Measurements from ENCODE around the gene FNDC1.

FNDC1 gene

GRCh38 chr6:159303159-159303558, 134.0 kb downstream of the FNDC1 start:
- in situ Hi-C loops (cut with HindIII; ENCODE audit: low sequenced_read_pairs): no loop called here

- in situ Hi-C loops (cut with HindIII; ENCODE audit: low sequenced_read_pairs): no loop called here
Measured at GRCh38 chr6:159303784-159304183, 134.6 kb downstream of the FNDC1 start.

- in situ Hi-C loops (cut with HindIII; ENCODE audit: low sequenced_read_pairs): no loop called here
Measured at GRCh38 chr6:159304641-159305040, 135.4 kb downstream of the FNDC1 start.

DNA sequence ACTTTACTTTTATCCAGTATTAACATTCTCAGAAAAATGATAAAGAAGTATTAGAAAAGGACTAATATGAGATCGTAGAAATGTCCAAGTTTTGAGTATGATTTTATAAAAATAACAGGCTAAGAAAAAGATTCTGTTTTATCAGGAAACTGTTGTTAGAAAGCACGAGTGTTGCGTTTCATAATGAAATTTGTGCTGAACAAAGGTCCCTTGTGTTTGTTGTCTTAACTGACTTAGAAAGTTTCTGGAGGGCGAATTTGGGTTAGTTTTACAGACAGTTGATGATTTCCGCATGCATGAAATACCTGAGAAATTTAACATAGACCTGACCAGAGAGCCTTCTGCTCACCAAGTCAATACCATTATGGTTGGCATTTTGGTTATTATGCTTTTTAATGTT, 136.0 kb downstream of the FNDC1 start:
- in situ Hi-C loops (cut with HindIII; ENCODE audit: low sequenced_read_pairs): no loop called here

DNA sequence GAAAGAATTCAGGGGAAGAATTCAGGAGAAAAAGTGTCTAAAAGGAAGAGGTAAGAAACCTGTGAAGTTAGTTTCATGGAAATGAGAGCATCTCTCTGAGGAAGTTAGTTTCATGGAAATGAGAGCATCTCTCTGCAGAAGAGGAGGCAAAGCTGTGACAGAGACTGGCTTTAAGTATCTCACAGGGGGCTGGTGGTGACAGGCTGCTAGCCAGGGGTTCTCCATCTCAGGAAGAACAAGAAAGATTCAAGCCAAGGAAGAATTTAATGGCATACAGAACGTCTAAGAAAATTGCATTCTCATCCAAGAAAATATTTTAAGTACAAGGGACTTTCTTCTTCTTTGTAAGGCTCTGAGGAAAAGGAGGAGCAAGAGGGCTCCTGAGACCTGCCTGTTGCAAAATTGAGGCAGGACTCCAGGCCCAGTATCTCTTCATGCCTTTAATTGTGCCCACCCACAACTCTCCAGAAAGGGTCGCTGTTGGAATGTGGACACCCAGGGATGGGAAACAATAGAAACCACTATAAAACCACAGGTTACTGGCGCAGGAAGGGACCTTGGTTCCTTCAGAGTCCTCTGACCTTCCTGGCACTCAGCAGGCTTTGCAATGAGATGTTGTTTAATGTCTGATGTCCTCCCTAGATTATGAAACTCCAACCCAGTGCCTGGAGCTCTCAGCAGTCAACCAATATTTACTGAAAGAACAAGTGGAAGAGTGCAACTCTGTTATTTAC, 136.8 kb downstream of the FNDC1 start:
- in situ Hi-C loops (cut with HindIII; ENCODE audit: low sequenced_read_pairs): no loop called here

DNA sequence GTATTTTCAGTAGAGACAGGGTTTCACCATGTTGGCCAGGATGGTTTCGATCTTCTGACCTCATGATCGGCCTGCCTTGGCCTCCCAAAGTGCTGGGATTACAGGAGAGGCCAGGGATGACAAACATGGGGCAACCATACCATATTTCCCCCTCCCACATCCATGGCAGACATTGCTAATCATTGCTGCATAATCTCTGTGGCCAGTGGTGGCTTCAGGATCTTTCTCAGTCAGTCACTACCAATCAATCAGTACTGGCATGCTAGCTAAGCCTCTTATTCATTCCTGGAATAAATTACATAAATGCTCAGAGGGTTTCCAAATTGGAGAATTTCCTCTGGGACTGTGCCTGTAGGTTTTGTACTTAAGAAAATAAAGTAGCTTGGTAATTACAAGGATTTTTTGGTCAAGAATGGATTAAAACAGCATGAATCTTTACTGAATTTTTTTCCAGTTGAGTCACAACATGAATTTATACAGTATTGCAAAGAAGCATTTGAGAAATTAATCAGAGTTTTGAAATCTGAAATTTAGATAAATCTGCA, 138.1 kb downstream of the FNDC1 start:
- in situ Hi-C loops (cut with HindIII; ENCODE audit: low sequenced_read_pairs): no loop called here

GRCh38 chr6:159308198-159308597, 139.0 kb downstream of the FNDC1 start:
- in situ Hi-C loops (cut with HindIII; ENCODE audit: low sequenced_read_pairs): no loop called here

GRCh38 chr6:159309723-159310122, 140.5 kb downstream of the FNDC1 start:
- in situ Hi-C loops (cut with HindIII; ENCODE audit: low sequenced_read_pairs): no loop called here

- in situ Hi-C loops (cut with HindIII; ENCODE audit: low sequenced_read_pairs): no loop called here
Measured at GRCh38 chr6:159311618-159312017, 142.4 kb downstream of the FNDC1 start.

DNA sequence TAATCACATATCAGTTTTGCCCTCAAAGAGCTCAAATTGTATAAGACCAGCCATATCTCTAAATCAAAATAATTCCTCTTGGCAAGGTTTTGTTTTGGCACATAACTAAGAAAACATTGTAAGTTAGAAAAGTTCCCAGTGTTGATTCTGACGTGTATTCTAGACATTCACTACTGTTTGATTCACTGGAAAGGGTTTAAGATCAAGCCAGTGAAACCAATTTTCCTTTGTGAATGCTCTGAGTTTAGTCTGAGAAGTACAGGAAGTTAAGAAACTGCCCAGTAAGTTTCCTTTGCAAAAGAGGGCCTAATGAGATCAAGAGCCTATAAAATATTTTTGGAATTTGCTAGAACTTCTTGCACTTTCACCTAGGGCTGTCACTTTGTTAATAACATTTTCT, 143.0 kb downstream of the FNDC1 start:
- in situ Hi-C loops (cut with HindIII; ENCODE audit: low sequenced_read_pairs): no loop called here

DNA sequence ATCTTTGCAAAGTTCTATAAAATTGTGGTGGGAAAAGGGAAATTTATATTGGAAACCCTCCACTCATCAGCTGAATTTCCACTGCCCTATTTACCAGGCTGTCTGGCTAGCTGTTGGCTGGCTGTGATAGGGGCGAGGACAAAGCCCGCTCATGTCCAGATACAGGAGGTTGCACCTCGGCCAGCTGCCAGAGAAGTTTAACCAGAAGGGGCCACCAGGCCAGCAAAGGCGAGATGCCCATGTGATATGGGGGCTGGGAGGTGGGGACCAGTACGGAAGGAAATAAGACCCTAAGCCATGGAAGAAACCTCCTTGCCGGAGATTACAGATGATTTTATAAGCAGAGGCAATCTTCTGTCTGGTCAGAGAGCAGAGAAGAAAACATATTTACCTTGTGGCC, 143.8 kb downstream of the FNDC1 start:
- in situ Hi-C loops (cut with HindIII; ENCODE audit: low sequenced_read_pairs): no loop called here

DNA sequence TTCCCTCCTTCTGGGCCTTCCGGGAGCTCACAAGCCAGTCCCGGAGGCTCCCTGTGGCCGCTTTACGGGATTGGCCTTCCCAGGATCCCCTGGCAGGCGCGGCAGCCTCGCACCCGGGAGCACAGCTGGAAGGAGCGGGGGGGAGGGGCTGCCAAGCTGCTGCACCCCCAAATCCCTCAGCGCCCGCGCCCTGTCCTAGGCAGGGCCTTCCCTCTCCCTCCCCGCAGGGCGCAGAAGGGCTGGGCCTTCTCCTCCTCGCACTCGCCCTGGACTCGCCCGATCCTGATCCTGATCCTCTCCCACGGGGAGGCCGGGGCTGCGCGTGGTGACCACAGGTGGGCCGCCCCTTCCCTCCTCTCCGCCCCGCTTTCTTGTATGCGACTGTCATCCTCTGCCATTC, 146.4 kb downstream of the FNDC1 start:
- in situ Hi-C loops (cut with HindIII; ENCODE audit: low sequenced_read_pairs): no loop called here

DNA sequence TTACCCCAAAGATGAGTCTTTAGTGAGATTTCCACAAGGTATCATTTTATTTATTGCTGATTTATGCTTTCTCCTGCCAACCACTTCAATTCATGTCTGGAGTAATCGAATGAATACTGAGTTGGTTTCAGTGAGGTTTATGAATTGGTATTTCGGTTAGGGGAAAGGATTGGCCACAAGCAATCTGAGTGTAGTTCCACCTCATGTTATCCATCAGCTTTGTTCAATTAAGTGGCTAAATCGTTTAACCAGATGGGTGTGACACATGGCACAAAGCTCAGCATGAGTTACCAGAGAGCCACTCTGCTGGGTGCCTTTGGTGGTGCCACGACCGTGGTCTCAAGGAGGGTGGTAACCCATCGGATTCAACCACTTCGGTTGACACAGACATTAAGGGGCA, 148.2 kb downstream of the FNDC1 start:
- in situ Hi-C loops (cut with HindIII; ENCODE audit: low sequenced_read_pairs): no loop called here

- in situ Hi-C loops (cut with HindIII; ENCODE audit: low sequenced_read_pairs): no loop called here
Measured at GRCh38 chr6:159321267-159321666, 152.1 kb downstream of the FNDC1 start.

Data from endothelial cell of hepatic sinusoid (primary cell).